Measurements from ENCODE around the gene SCNN1B. TPM values are rescaled to one million over a fixed set of nuclear protein-coding genes. Genes with fewer than 3 reads are reported as not detected.

The SCNN1B gene
- total and polyA plus RNA-seq, 2 donors, result 0.28 to 4.8 TPM

GRCh38 chr16:23408242-23408822 is 106.2 kb downstream of the SCNN1B start:
- Histone ChIP-seq H3K27me3 (ENCODE audit: control insufficient read depth in 2 of 2, insufficient read depth in 1 of 2, low read length in 1 of 2) (no peaks in the 10 kb centered on the region), H3K9me3 (ENCODE audit: control insufficient read depth in 2 of 2, insufficient read depth in 1 of 2, low read length in 1 of 2) (no peaks in the 10 kb centered on the region), H3K4me1 (ENCODE audit: control insufficient read depth in 2 of 2, insufficient read depth in 2 of 2, low read length in 2 of 2) (no peaks in the 10 kb centered on the region), H3K4me3 (ENCODE audit: low read length in 2 of 2) (no peak overlapping the region), H3K27ac (ENCODE audit: low read depth in 1 of 2, low read length in 1 of 2) (no peak overlapping the region), H3K36me3 (ENCODE audit: control insufficient read depth in 2 of 2, insufficient read depth in 2 of 2, low read length in 1 of 2) (peaks cover 15 to 34% of the 10 kb centered on the region in 2 donors)
- DNase-seq (ENCODE audit: low read depth in 6 of 9, low spot score in 9 of 9), result no peak
- WGBS, result 99% methylated on average over 21 of the region's 21 CpGs

GRCh38 chr16:23408823-23409298 is 106.8 kb downstream of the SCNN1B start:
- Histone ChIP-seq H3K4me3 (ENCODE audit: low read length in 2 of 2) (no peak overlapping the region), H3K27me3 (ENCODE audit: control insufficient read depth in 2 of 2, insufficient read depth in 1 of 2, low read length in 1 of 2) (no peaks in the 10 kb centered on the region), H3K4me1 (ENCODE audit: control insufficient read depth in 2 of 2, insufficient read depth in 2 of 2, low read length in 2 of 2) (no peaks in the 10 kb centered on the region), H3K36me3 (ENCODE audit: control insufficient read depth in 2 of 2, insufficient read depth in 2 of 2, low read length in 1 of 2) (peaks cover 12 to 33% of the 10 kb centered on the region in 2 donors), H3K9me3 (ENCODE audit: control insufficient read depth in 2 of 2, insufficient read depth in 1 of 2, low read length in 1 of 2) (no peaks in the 10 kb centered on the region), H3K27ac (ENCODE audit: low read depth in 1 of 2, low read length in 1 of 2) (no peak overlapping the region)
- 94% methylated on average over 7 of the region's 7 CpGs for WGBS
- DNase-seq (ENCODE audit: low read depth in 6 of 9, low spot score in 9 of 9), result no peak

- no peak overlapping the region for H3K27ac ChIP-seq (ENCODE audit: low read depth in 1 of 2, low read length in 1 of 2)
- no peaks in the 10 kb centered on the region for H3K9me3 ChIP-seq (ENCODE audit: control insufficient read depth in 2 of 2, insufficient read depth in 1 of 2, low read length in 1 of 2)
- H3K4me1 ChIP-seq (ENCODE audit: control insufficient read depth in 2 of 2, insufficient read depth in 2 of 2, low read length in 2 of 2), result no peaks in the 10 kb centered on the region
Observed at GRCh38 chr16:23409522-23409921, 107.4 kb downstream of the SCNN1B start.

GRCh38 chr16:23410176-23410575 is 108.1 kb downstream of the SCNN1B start:
- H3K9me3 ChIP-seq (ENCODE audit: control insufficient read depth in 2 of 2, insufficient read depth in 1 of 2, low read length in 1 of 2), result no peaks in the 10 kb centered on the region
- H3K4me3 ChIP-seq (ENCODE audit: low read length in 2 of 2), result no peak overlapping the region
- H3K27me3 ChIP-seq (ENCODE audit: control insufficient read depth in 2 of 2, insufficient read depth in 1 of 2, low read length in 1 of 2), result no peaks in the 10 kb centered on the region
- no peaks in the 10 kb centered on the region for H3K4me1 ChIP-seq (ENCODE audit: control insufficient read depth in 2 of 2, insufficient read depth in 2 of 2, low read length in 2 of 2)
- 98% methylated on average over 4 of the region's 4 CpGs for WGBS
- DNase-seq (ENCODE audit: low read depth in 6 of 9, low spot score in 9 of 9), result no peak
- peaks cover 4 to 22% of the 10 kb centered on the region in 2 donors for H3K36me3 ChIP-seq (ENCODE audit: control insufficient read depth in 2 of 2, insufficient read depth in 2 of 2, low read length in 1 of 2)
- no peak overlapping the region for H3K27ac ChIP-seq (ENCODE audit: low read depth in 1 of 2, low read length in 1 of 2)

More at GRCh38 chr16:23409522-23409921, 107.4 kb downstream of the SCNN1B start:
- Histone ChIP-seq H3K4me3 (ENCODE audit: low read length in 2 of 2) (no peak overlapping the region), H3K27me3 (ENCODE audit: control insufficient read depth in 2 of 2, insufficient read depth in 1 of 2, low read length in 1 of 2) (no peaks in the 10 kb centered on the region), H3K36me3 (ENCODE audit: control insufficient read depth in 2 of 2, insufficient read depth in 2 of 2, low read length in 1 of 2) (peaks cover 8 to 28% of the 10 kb centered on the region in 2 donors)
- 96% methylated on average over 2 of the region's 2 CpGs for WGBS
- DNase-seq (ENCODE audit: low read depth in 6 of 9, low spot score in 9 of 9), result no peak

- 96% methylated on average over 6 of the region's 6 CpGs for WGBS
- no peaks in the 10 kb centered on the region for H3K9me3 ChIP-seq (ENCODE audit: control insufficient read depth in 2 of 2, insufficient read depth in 1 of 2, low read length in 1 of 2)
- H3K27me3 ChIP-seq (ENCODE audit: control insufficient read depth in 2 of 2, insufficient read depth in 1 of 2, low read length in 1 of 2), result no peaks in the 10 kb centered on the region
Observed at GRCh38 chr16:23414731-23415130, 112.6 kb downstream of the SCNN1B start.

GRCh38 chr16:23416816-23417215 is 114.7 kb downstream of the SCNN1B start:
- no peak for DNase-seq (ENCODE audit: low read depth in 6 of 9, low spot score in 9 of 9)
- 98% methylated on average over 7 of the region's 7 CpGs for WGBS
- Histone ChIP-seq H3K4me3 (ENCODE audit: low read length in 2 of 2) (no peak overlapping the region), H3K27me3 (ENCODE audit: control insufficient read depth in 2 of 2, insufficient read depth in 1 of 2, low read length in 1 of 2) (no peaks in the 10 kb centered on the region), H3K4me1 (ENCODE audit: control insufficient read depth in 2 of 2, insufficient read depth in 2 of 2, low read length in 2 of 2) (no peaks in the 10 kb centered on the region), H3K27ac (ENCODE audit: low read depth in 1 of 2, low read length in 1 of 2) (no peak overlapping the region), H3K9me3 (ENCODE audit: control insufficient read depth in 2 of 2, insufficient read depth in 1 of 2, low read length in 1 of 2) (no peaks in the 10 kb centered on the region), H3K36me3 (ENCODE audit: control insufficient read depth in 2 of 2, insufficient read depth in 2 of 2, low read length in 1 of 2) (peaks cover 5 to 20% of the 10 kb centered on the region in 2 donors)

More at GRCh38 chr16:23414731-23415130, 112.6 kb downstream of the SCNN1B start:
- no peak for DNase-seq (ENCODE audit: low read depth in 6 of 9, low spot score in 9 of 9)
- Histone ChIP-seq H3K36me3 (ENCODE audit: control insufficient read depth in 2 of 2, insufficient read depth in 2 of 2, low read length in 1 of 2) (peaks cover 5 to 20% of the 10 kb centered on the region in 2 donors), H3K4me3 (ENCODE audit: low read length in 2 of 2) (no peak overlapping the region), H3K4me1 (ENCODE audit: control insufficient read depth in 2 of 2, insufficient read depth in 2 of 2, low read length in 2 of 2) (no peaks in the 10 kb centered on the region), H3K27ac (ENCODE audit: low read depth in 1 of 2, low read length in 1 of 2) (no peak overlapping the region)

GRCh38 chr16:23420011-23420410 is 117.9 kb downstream of the SCNN1B start:
- whole genome bisulfite sequencing, result 98% methylated on average over 5 of the region's 5 CpGs
- H3K4me1 ChIP-seq (ENCODE audit: control insufficient read depth in 2 of 2, insufficient read depth in 2 of 2, low read length in 2 of 2), result no peaks in the 10 kb centered on the region
- H3K4me3 ChIP-seq (ENCODE audit: low read length in 2 of 2), result no peak overlapping the region
- DNase-seq (ENCODE audit: low read depth in 6 of 9, low spot score in 9 of 9), result no peak
- peaks cover 5 to 22% of the 10 kb centered on the region in 2 donors for H3K36me3 ChIP-seq (ENCODE audit: control insufficient read depth in 2 of 2, insufficient read depth in 2 of 2, low read length in 1 of 2)
- H3K27ac ChIP-seq (ENCODE audit: low read depth in 1 of 2, low read length in 1 of 2), result no peak overlapping the region
- H3K27me3 ChIP-seq (ENCODE audit: control insufficient read depth in 2 of 2, insufficient read depth in 1 of 2, low read length in 1 of 2), result no peaks in the 10 kb centered on the region
- H3K9me3 ChIP-seq (ENCODE audit: control insufficient read depth in 2 of 2, insufficient read depth in 1 of 2, low read length in 1 of 2), result no peaks in the 10 kb centered on the region

GRCh38 chr16:23423496-23424049 is 121.5 kb downstream of the SCNN1B start:
- no peaks in the 10 kb centered on the region for H3K4me1 ChIP-seq (ENCODE audit: control insufficient read depth in 2 of 2, insufficient read depth in 2 of 2, low read length in 2 of 2)
- WGBS, result 93% methylated on average over 11 of the region's 11 CpGs
- no peaks in the 10 kb centered on the region for H3K9me3 ChIP-seq (ENCODE audit: control insufficient read depth in 2 of 2, insufficient read depth in 1 of 2, low read length in 1 of 2)
- no peaks in the 10 kb centered on the region for H3K27me3 ChIP-seq (ENCODE audit: control insufficient read depth in 2 of 2, insufficient read depth in 1 of 2, low read length in 1 of 2)
- H3K4me3 ChIP-seq (ENCODE audit: low read length in 2 of 2), result no peak overlapping the region
- peak in 1 of 9 donors; percentile 12 for DNase-seq (ENCODE audit: low read depth in 6 of 9, low spot score in 9 of 9)
- H3K36me3 ChIP-seq (ENCODE audit: control insufficient read depth in 2 of 2, insufficient read depth in 2 of 2, low read length in 1 of 2), result peaks cover 0 to 10% of the 10 kb centered on the region in 2 donors
- H3K27ac ChIP-seq (ENCODE audit: low read depth in 1 of 2, low read length in 1 of 2), result peak overlapping the region; percentile 43 to 74

GRCh38 chr16:23424292-23424958 is 122.3 kb downstream of the SCNN1B start:
- peak overlapping the region; percentile 50 to 84 for H3K27ac ChIP-seq (ENCODE audit: low read depth in 1 of 2, low read length in 1 of 2)
- H3K9me3 ChIP-seq (ENCODE audit: control insufficient read depth in 2 of 2, insufficient read depth in 1 of 2, low read length in 1 of 2), result no peaks in the 10 kb centered on the region
- no peaks in the 10 kb centered on the region for H3K4me1 ChIP-seq (ENCODE audit: control insufficient read depth in 2 of 2, insufficient read depth in 2 of 2, low read length in 2 of 2)
- H3K27me3 ChIP-seq (ENCODE audit: control insufficient read depth in 2 of 2, insufficient read depth in 1 of 2, low read length in 1 of 2), result no peaks in the 10 kb centered on the region
- H3K36me3 ChIP-seq (ENCODE audit: control insufficient read depth in 2 of 2, insufficient read depth in 2 of 2, low read length in 1 of 2), result peaks cover 0 to 13% of the 10 kb centered on the region in 2 donors
- 89% methylated on average over 14 of the region's 14 CpGs for WGBS
- peak in 1 of 9 donors; percentile 8 for DNase-seq (ENCODE audit: low read depth in 6 of 9, low spot score in 9 of 9)
- no peak overlapping the region for H3K4me3 ChIP-seq (ENCODE audit: low read length in 2 of 2)

All from thymus (tissue), 11 donors.